PC-9 (cell line): Measurements from ENCODE around the gene CDT1. TPM values are rescaled to one million over a fixed set of nuclear protein-coding genes. Genes with fewer than 3 reads are reported as not detected.

ENCODE experiments used
- BruUV-seq: library from RNA; stranded (reverse); fragments of 400-500 nt; replicated peaks from 2 replicates; lab custom pipeline; 2021; lab: Mats Ljungman, UMichigan
- CTCF ChIA-PET: fragments of 300-600 bp; sonication (Branson Sonifier 250); formaldehyde crosslinking; loops from one replicate; lab custom pipeline; 2022; ENCODE audit warnings: antibody characterized with exemption; lab: Charles Lee
- POLR2A ChIA-PET: fragments of 300-600 bp; sonication (Branson Sonifier 250); formaldehyde crosslinking; loops from one replicate; lab custom pipeline; 2022; ENCODE audit warnings: antibody characterized with exemption; ENCODE audit not compliant: unreplicated experiment; lab: Charles Lee
- DNase-seq, 2 experiments: peaks; one replicate each; pipeline versions ENCODE4 v3.0.0 to v3.0.0-alpha.2; 2015 to 2022; ENCODE audit warnings: mixed read lengths in 1 of 2
- H2AFZ ChIP-seq: fragments of 200-600 bp; sonication (generic); 2 replicates; pipeline ENCODE4 v1.8.1; 2017; ENCODE audit warnings: antibody characterized with exemption
- H3F3A ChIP-seq: fragments of 200-600 bp; sonication (generic); 2 replicates; pipeline ENCODE4 v1.8.1; 2017; ENCODE audit warnings: antibody characterized with exemption, mild to moderate bottlenecking, low read depth; ENCODE audit not compliant: insufficient read depth
- H3K27ac ChIP-seq: fragments of 200-600 bp; sonication (generic); 2 replicates; pipeline ENCODE4 v1.6.1; 2016; ENCODE audit warnings: mixed run types
- H3K27me3 ChIP-seq: fragments of 200-600 bp; sonication (generic); 2 replicates; pipeline ENCODE4 v1.6.1; 2016; ENCODE audit warnings: low read depth, mixed run types; ENCODE audit not compliant: insufficient read depth
- H3K36me3 ChIP-seq: fragments of 200-600 bp; sonication (generic); 2 replicates; pipeline ENCODE4 v1.6.1; 2016; ENCODE audit warnings: low read depth, mixed run types
- H3K4me1 ChIP-seq: fragments of 200-600 bp; sonication (generic); replicated peaks from 2 replicates; pipeline ENCODE4 v1.6.1; 2016; ENCODE audit warnings: mixed run types; ENCODE audit not compliant: insufficient read depth
- H3K4me2 ChIP-seq: fragments of 200-600 bp; sonication (generic); 2 replicates; pipeline ENCODE4 v1.6.1; 2017; ENCODE audit warnings: mixed run types
- H3K4me3 ChIP-seq: fragments of 200-600 bp; sonication (generic); 2 replicates; pipeline ENCODE4 v1.6.1; 2016; ENCODE audit warnings: mixed run types
- H3K79me2 ChIP-seq: fragments of 200-600 bp; sonication (generic); 2 replicates; pipeline ENCODE4 v1.6.1; 2017; ENCODE audit warnings: low read depth, mixed run types
- H3K9me2 ChIP-seq: fragments of 200-600 bp; sonication (generic); 2 replicates; pipeline ENCODE4 v1.8.1; 2017; ENCODE audit warnings: mild to moderate bottlenecking; ENCODE audit not compliant: insufficient read depth
- H3K9me3 ChIP-seq: fragments of 200-600 bp; sonication (generic); 2 replicates; pipeline ENCODE4 v1.8.1; 2016; ENCODE audit warnings: low read depth; ENCODE audit not compliant: insufficient read depth
- H4K20me1 ChIP-seq: fragments of 200-600 bp; sonication (generic); 2 replicates; pipeline ENCODE4 v1.8.1; 2017; ENCODE audit not compliant: insufficient read depth
- EZH2 ChIP-seq: fragments of 200-600 bp; sonication (generic); IDR thresholded peaks from 2 replicates; pipeline ENCODE4 v1.8.0; 2017; ENCODE audit warnings: antibody characterized with exemption, low read depth
- intact Hi-C: fragments of 100-400 bp; cut with micrococcal nuclease; formaldehyde crosslinking; loops from one replicate; pipeline ENCODE4 v1.10.0; 2022; ENCODE audit not compliant: unreplicated experiment
- total RNA-seq: library from RNA; stranded (reverse); gene quantifications from 2 replicates; pipeline ENCODE4 v1.2.3, GENCODE V29; 2021
- TF ChIP-seq, protein P1 (sequence below): fragments of 200-600 bp; sonication (generic); conservative IDR thresholded peaks from 2 replicates; pipeline ENCODE4 v1.6.1; 2017; ENCODE audit warnings: mixed run types, antibody characterized with exemption, mild to moderate bottlenecking, moderate library complexity

CDT1 gene
- total RNA-seq, 1 experiment from 2014 or later: 73.2 TPM

DNA sequence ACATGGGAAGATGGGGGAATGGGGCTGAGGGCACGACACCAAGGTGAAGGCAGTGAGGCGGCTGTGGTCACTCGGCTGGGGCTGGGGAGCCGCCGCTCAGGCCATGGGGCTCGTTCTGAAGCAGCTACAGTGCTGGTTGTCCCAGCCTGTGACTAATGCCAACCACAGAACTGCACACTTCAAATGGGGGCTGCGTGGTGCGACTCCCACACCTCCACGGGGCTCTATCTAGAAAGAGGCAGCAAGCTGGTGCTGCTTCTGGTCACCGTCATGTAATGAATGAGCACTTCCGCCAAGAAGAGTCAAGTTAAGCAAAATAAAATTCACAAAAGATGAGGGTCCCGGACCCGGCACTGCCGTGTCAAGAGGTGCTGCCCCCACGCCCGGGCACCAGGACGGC lies 33.2 kb downstream of the CDT1 start:
- Histone ChIP-seq H3K79me2 (no peaks in the 10 kb centered on the region), H3K27me3 (no peaks in the 10 kb centered on the region), H3K4me2 (no peak overlapping the region), H2AFZ (no peak overlapping the region), H3K4me1 (no peaks in the 10 kb centered on the region), H3K27ac (no peak overlapping the region), H3K4me3 (no peak overlapping the region), H4K20me1 (no peaks in the 10 kb centered on the region), H3K9me3 (no peaks in the 10 kb centered on the region), H3K9me2 (no peaks in the 10 kb centered on the region), H3F3A (no peaks in the 10 kb centered on the region), H3K36me3 (no peaks in the 10 kb centered on the region)
- no peak for DNase-seq
- ChIA-PET CTCF (no interaction called here), POLR2A (interaction anchor here (0.7 kb wide), 1 partner anchor 45 kb away, joined by 6 read pairs; no protein-coding TSS in a partner anchor)
- no TSS peak for BruUV-seq
- intact Hi-C loops: no loop called here
- TF ChIP-seq, protein P1, sequence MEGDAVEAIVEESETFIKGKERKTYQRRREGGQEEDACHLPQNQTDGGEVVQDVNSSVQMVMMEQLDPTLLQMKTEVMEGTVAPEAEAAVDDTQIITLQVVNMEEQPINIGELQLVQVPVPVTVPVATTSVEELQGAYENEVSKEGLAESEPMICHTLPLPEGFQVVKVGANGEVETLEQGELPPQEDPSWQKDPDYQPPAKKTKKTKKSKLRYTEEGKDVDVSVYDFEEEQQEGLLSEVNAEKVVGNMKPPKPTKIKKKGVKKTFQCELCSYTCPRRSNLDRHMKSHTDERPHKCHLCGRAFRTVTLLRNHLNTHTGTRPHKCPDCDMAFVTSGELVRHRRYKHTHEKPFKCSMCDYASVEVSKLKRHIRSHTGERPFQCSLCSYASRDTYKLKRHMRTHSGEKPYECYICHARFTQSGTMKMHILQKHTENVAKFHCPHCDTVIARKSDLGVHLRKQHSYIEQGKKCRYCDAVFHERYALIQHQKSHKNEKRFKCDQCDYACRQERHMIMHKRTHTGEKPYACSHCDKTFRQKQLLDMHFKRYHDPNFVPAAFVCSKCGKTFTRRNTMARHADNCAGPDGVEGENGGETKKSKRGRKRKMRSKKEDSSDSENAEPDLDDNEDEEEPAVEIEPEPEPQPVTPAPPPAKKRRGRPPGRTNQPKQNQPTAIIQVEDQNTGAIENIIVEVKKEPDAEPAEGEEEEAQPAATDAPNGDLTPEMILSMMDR: no peak
- no peak for TF ChIP-seq EZH2

DNA sequence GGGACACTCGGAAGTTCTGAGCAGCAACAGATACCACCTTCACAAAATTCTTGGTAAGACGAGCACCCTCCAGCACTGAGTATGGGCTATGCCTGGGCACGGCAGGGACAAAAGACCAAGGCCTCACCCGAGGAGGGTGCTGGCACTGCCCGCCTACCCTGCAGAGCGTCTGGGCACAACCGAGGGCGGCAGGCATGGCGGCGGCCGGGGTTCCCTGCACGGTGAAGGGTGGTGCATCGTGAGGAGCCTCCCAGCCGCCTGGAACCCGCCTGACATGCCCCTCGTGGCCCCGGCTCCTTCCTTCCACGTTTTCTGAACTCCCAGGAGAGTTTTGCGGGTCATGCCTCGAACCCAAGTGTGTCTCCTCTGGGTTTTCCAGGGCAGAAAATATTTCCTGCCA lies 34.2 kb downstream of the CDT1 start:
- no peaks in the 10 kb centered on the region for H3K9me3 ChIP-seq
- no peak overlapping the region for H3K27ac ChIP-seq
- H3K4me2 ChIP-seq: no peak overlapping the region
- ChIA-PET POLR2A (no interaction called here), CTCF (no interaction called here)
- H2AFZ ChIP-seq: no peak overlapping the region
- H3K4me1 ChIP-seq: no peaks in the 10 kb centered on the region
- BruUV-seq: no TSS peak
- no peaks in the 10 kb centered on the region for H3K9me2 ChIP-seq
- no peak overlapping the region for H3K4me3 ChIP-seq
- H3K79me2 ChIP-seq: no peaks in the 10 kb centered on the region
- H3K36me3 ChIP-seq: no peaks in the 10 kb centered on the region
- intact Hi-C loops: no loop called here
- H3F3A ChIP-seq: no peaks in the 10 kb centered on the region
- DNase-seq: no peak
- TF ChIP-seq, protein P1: no peak
- no peak for TF ChIP-seq EZH2
- H4K20me1 ChIP-seq: no peaks in the 10 kb centered on the region
- H3K27me3 ChIP-seq: no peaks in the 10 kb centered on the region

DNA sequence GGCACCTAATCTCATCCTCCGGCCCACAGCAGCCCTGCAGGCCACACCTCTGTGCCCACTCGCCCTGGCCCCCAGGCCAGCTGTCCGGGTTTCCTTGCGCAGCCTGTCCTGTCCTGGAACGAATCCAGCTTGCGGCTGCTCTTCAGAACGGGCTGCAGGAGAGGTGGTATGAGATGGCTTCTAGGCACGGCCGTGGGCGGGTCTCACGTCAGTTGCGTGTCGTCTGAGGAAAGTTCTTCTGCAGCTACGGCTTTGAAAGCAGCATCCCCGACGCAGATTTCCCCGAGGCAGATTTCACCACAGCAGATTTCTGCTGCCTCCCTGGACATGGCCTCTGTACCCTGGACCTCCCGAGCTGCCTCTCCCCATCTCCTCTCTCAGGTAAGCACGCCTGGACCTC lies 35.0 kb downstream of the CDT1 start:
- Histone ChIP-seq H3F3A (no peaks in the 10 kb centered on the region), H2AFZ (no peak overlapping the region), H3K4me2 (no peak overlapping the region), H3K9me2 (no peaks in the 10 kb centered on the region), H3K9me3 (no peaks in the 10 kb centered on the region), H3K4me1 (no peaks in the 10 kb centered on the region), H3K36me3 (no peaks in the 10 kb centered on the region), H3K27me3 (no peaks in the 10 kb centered on the region), H3K27ac (no peak overlapping the region), H3K79me2 (no peaks in the 10 kb centered on the region), H3K4me3 (no peak overlapping the region), H4K20me1 (no peaks in the 10 kb centered on the region)
- no peak for TF ChIP-seq EZH2
- TF ChIP-seq, protein P1: no peak
- POLR2A ChIA-PET: no interaction called here
- intact Hi-C loops: no loop called here
- DNase-seq: no peak
- CTCF ChIA-PET: no interaction called here
- no TSS peak for BruUV-seq
